Spleen (tissue), 7 donors: ENCODE data around the gene KRTAP5-11.

Source experiments
- CTCF ChIP-seq, 11 experiments: fragments of 200-600 bp in 7 of 11; fragments of 450-650 bp in 4 of 11; sonication (generic) in 4 of 11; IDR thresholded peaks in 8 of 11; conservative IDR thresholded peaks in 3 of 11; 1 replicate in 7 of 11; 2 replicates in 4 of 11; pipeline versions ENCODE4 v1.4.0 to v1.8.0; 2016 to 2021; ENCODE audit warnings: antibody characterized with exemption in 11 of 11, inconsistent platforms in 4 of 11, mild to moderate bottlenecking in 1 of 11
- POLR2A ChIP-seq, 3 donors: fragments of 450-650 bp; IDR thresholded peaks; one replicate each; pipeline ENCODE4 v1.5.1; 2017; ENCODE audit warnings: antibody characterized with exemption in 3 of 3, mild to moderate bottlenecking in 1 of 3
- donor health status: DM: no; HTN: no; CAD: no; lungs with moderate emphysema.
- donor health status: DM: no; HTN: no; CAD: no.
- donor health status: DM: no; HTN: no; CAD: no.

- TF ChIP-seq CTCF (IDR thresholded peaks at IDR 0.05 in 8 of 11, conservative IDR thresholded peaks at IDR 0.05 in 3 of 11), result no peak
- no peak for TF ChIP-seq POLR2A (IDR thresholded peaks at IDR 0.05)
Measured at GRCh38 chr11:71548120-71548519, 34.6 kb downstream of the KRTAP5-11 start, which contains the start of gene KRTAP5-9.
